HG03045 (cell line): ENCODE data around the gene SP2.
"Not testable (repeated sequence)": the region's sequence is repeated elsewhere in the genome, so short reads cannot be mapped to it uniquely, and the experiment has no call there.

ENCODE experiments used
- ATAC-seq: cut with Tn5 transposase; IDR thresholded peaks from one replicate; pipeline ENCODE4 v1.9.1; 2021; ENCODE audit warnings: mild to moderate bottlenecking, moderate library complexity; ENCODE audit not compliant: unreplicated experiment

The SP2 gene

GRCh38 chr17:47918006-47918405 lies 22.0 kb downstream of the SP2 start:
- ATAC-seq: no peak

- ATAC-seq: no peak
Measured at GRCh38 chr17:47918991-47919390, 23.0 kb downstream of the SP2 start.

- ATAC-seq: not testable (repeated sequence)
Measured at GRCh38 chr17:47919889-47920288, 23.9 kb downstream of the SP2 start.

- no peak for ATAC-seq
Measured at GRCh38 chr17:47924785-47925677, 29.0 kb downstream of the SP2 start.

GRCh38 chr17:47925678-47925988 lies 29.6 kb downstream of the SP2 start:
- ATAC-seq: no peak

GRCh38 chr17:47927821-47928400 lies 31.9 kb downstream of the SP2 start:
- no peak for ATAC-seq

GRCh38 chr17:47928415-47928814 lies 32.4 kb downstream of the SP2 start:
- ATAC-seq: no peak

GRCh38 chr17:47929218-47930000 lies 33.4 kb downstream of the SP2 start:
- no peak for ATAC-seq

- ATAC-seq: no peak
Measured at GRCh38 chr17:47931848-47932247, 35.8 kb downstream of the SP2 start.

GRCh38 chr17:47934856-47935255 lies 38.8 kb downstream of the SP2 start:
- no peak for ATAC-seq

GRCh38 chr17:47935468-47935867 lies 39.4 kb downstream of the SP2 start:
- ATAC-seq: not testable (repeated sequence)

- no peak for ATAC-seq
Measured at GRCh38 chr17:47935961-47936360, 39.9 kb downstream of the SP2 start.

GRCh38 chr17:47937941-47938340 lies 41.9 kb downstream of the SP2 start:
- no peak for ATAC-seq

GRCh38 chr17:47941246-47942095 lies 45.4 kb downstream of the SP2 start, which contains the start of gene PNPO:
PNPO (plus strand) TSS chr17:47941571; CDS start chr17:47941676, 105 bp downstream.
- peak; percentile 93 for ATAC-seq

GRCh38 chr17:47942096-47942510 lies 46.1 kb downstream of the SP2 start:
- no peak for ATAC-seq

GRCh38 chr17:47942568-47942967 lies 46.5 kb downstream of the SP2 start:
- no peak for ATAC-seq

GRCh38 chr17:47945080-47945479 lies 49.0 kb downstream of the SP2 start:
- no peak for ATAC-seq

- no peak for ATAC-seq
Measured at GRCh38 chr17:47945529-47946508, 49.8 kb downstream of the SP2 start.

- ATAC-seq: no peak
Measured at GRCh38 chr17:47946516-47946915, 50.5 kb downstream of the SP2 start.
